Measurements from ENCODE around the gene ARID4B.
"Not testable (repeated sequence)": the region's sequence is repeated elsewhere in the genome, so short reads cannot be mapped to it uniquely, and the experiment has no call there.

The ARID4B gene

DNA sequence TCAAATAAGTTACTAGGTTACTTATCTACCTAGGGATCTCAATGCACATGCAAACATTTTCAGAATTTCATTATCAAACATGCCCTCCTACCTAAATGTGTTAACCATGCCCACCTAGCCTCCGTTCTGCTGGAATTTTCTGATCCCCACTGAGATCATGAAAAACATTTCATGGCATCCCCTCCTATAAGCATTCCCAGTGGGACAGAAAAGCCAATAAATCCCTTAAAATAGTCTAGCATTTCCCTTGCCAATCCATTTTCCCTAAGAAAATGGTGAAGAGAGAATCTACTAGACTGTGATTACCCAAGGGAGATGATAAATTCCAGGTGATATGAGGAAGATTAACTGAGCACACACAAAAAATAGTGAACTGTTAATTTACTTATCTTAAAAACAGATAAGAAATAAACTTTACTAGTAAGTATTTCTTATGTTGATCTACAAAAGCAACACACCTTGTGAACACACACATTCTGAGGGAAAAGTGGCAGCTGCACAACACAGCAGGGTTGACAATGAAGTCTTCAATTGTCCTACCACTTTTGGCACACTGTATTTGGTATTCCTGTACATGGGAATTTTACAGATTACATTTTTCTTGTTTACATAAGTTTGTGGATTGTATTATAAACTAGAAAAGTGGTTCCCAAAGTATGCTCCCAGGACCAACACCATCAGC lies 49.6 kb downstream of the ARID4B start:
- DNase-seq, result no peak
- no peaks in the 10 kb centered on the region for H3K27me3 Mint-ChIP-seq
- H3K4me3 Mint-ChIP-seq, result no peak overlapping the region
- no peak overlapping the region for H3K27ac Mint-ChIP-seq
- H3K9me3 Mint-ChIP-seq, result peaks cover 3% of the 10 kb centered on the region
- no peak for ATAC-seq
- peaks cover 4% of the 10 kb centered on the region for H3K36me3 Mint-ChIP-seq (ENCODE audit: low read depth)
- H3K4me1 Mint-ChIP-seq, result peaks cover 62% of the 10 kb centered on the region

DNA sequence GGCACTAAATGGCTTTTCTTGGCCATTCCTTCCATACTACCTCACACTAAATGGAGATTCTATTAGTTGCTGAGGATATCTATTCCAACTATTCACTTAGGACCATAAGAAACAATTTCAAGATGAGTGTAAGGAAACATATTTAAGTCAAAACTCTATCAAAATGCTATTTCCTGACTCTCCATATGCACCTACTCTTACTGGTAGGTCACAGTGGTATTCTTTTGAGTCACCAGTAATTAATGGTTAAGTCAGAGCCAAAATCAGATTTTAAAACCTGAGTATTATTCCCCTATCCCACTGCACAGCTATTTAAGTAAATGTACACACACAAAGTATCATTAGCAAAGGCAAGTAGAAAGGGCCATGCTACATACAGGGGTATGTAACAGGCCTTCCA lies 50.3 kb downstream of the ARID4B start:
- ATAC-seq (no peak), DNase-seq (no peak)
- H3K9me3 Mint-ChIP-seq, result peaks cover 3% of the 10 kb centered on the region
- H3K4me3 Mint-ChIP-seq, result no peak overlapping the region
- H3K27me3 Mint-ChIP-seq, result no peaks in the 10 kb centered on the region
- H3K4me1 Mint-ChIP-seq, result peaks cover 64% of the 10 kb centered on the region
- H3K36me3 Mint-ChIP-seq (ENCODE audit: low read depth), result peaks cover 4% of the 10 kb centered on the region
- H3K27ac Mint-ChIP-seq, result no peak overlapping the region

DNA sequence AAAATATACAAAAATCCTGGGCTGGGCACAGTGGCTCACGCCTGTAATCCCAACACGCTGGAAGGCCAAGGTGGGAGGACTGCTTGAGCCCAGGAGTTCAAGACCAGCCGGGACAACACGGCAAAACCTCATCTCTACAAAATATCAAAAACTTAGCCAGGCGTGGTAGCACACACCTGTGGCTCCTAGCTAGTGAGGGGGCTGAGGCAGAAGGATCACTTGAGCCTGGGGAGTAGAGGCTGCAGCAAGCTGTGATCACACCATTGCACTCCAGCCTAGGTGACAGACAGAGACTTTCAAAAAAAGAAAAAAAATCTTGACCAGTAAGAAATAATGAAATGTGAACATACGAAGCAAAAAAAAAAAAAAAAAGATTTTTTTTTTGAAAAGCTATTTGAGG lies 52.1 kb downstream of the ARID4B start:
- no peak for DNase-seq
- no peak for ATAC-seq
- Mint-ChIP-seq H3K27ac (no peak overlapping the region), H3K4me3 (no peak overlapping the region), H3K27me3 (no peaks in the 10 kb centered on the region), H3K9me3 (peaks cover 3% of the 10 kb centered on the region), H3K36me3 (ENCODE audit: low read depth) (peaks cover 4% of the 10 kb centered on the region), H3K4me1 (peaks cover 67% of the 10 kb centered on the region)

DNA sequence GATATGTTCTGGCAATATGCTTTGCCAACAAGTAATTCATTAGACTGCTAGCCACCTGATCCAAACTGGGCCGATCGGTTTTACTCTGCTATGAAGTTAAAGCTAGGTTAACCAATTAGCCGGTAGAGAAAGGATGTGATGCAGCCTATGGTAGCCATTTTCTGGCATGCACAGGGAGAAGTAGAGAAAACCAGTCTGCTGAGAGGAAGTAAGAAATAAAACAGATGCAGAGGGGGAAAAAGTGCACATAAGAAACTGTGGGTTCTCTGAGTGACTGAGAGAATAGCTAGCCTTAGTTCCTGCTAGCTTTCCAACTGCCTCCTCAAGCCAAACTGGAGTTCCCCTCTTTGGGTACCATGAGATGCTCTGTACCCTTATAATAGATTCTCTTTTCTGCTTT lies 52.8 kb downstream of the ARID4B start:
- Mint-ChIP-seq H3K27ac (peak overlapping the region; percentile 43), H3K4me3 (peak overlapping the region; percentile 0), H3K36me3 (ENCODE audit: low read depth) (peaks cover 4% of the 10 kb centered on the region), H3K4me1 (peaks cover 69% of the 10 kb centered on the region), H3K9me3 (peaks cover 3% of the 10 kb centered on the region), H3K27me3 (no peaks in the 10 kb centered on the region)
- ATAC-seq (peak; percentile 63), DNase-seq (no peak)

DNA sequence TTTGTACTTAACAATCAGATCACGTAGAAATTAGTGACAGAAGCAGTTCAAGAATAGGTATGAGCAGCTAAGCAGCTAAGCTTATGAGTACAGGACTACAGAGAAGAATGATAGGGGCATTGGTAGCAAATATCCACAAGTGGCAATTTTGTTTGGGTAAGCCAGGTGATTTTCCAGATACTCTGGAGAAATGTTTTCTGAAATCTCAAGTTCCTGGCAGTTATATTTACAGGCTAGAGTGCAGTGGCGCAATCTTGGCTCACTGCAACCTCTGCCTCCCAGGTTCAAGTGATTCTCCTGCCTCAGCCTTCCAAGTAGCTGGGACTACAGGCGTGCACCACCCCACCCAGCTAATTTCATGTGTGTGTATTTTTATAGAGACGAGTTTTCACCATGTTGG lies 55.1 kb downstream of the ARID4B start:
- peaks cover 3% of the 10 kb centered on the region for H3K9me3 Mint-ChIP-seq
- no peak overlapping the region for H3K4me3 Mint-ChIP-seq
- no peak overlapping the region for H3K27ac Mint-ChIP-seq
- DNase-seq, result no peak
- ATAC-seq, result no peak
- peaks cover 7% of the 10 kb centered on the region for H3K36me3 Mint-ChIP-seq (ENCODE audit: low read depth)
- H3K27me3 Mint-ChIP-seq, result no peaks in the 10 kb centered on the region
- peaks cover 65% of the 10 kb centered on the region for H3K4me1 Mint-ChIP-seq

DNA sequence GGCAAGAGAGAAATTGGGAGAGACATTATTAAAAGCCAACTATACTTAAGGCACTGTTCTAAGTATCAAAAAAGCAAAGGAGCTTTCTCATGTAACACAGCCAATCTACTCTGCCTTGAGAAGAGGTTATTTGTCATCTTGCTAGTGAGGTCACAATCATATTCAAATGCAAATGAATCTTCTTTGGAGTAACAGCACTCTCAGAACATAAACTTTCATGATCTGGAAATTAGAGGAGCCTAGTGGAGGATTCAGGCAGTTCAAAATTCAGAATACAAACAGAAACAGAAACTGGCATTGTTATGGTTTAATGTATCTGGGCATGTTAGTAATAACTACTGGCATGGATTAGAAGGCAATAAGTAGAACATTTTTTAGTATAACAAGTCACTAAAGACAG lies 57.4 kb downstream of the ARID4B start:
- Mint-ChIP-seq H3K4me1 (peaks cover 70% of the 10 kb centered on the region), H3K4me3 (no peak overlapping the region), H3K27ac (peak overlapping the region; percentile 55), H3K36me3 (ENCODE audit: low read depth) (peaks cover 4% of the 10 kb centered on the region), H3K9me3 (no peaks in the 10 kb centered on the region), H3K27me3 (no peaks in the 10 kb centered on the region)
- DNase-seq (no peak), ATAC-seq (peak; percentile 76)

DNA sequence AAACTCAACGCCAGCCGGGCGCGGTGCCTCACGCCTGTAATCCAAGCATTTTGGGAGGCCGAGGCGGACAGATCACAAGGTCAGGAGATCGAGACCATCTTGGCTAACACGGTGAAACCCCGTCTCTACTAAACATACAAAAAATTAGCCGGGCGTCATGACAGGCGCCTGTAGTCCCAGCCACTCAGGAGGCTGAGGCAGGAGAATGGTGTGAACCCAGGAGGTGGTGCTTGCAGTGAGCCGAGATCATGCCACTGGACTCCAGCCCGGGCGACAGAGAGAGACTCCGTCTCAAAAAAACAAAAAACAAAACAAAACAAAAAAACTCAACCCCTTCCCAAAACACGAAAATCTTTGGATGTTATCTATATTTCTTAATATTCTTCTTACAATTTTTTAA lies 58.0 kb downstream of the ARID4B start:
- peaks cover 66% of the 10 kb centered on the region for H3K4me1 Mint-ChIP-seq
- not testable (repeated sequence) for H3K27me3 Mint-ChIP-seq; H3K4me3 Mint-ChIP-seq; ATAC-seq; H3K36me3 Mint-ChIP-seq (ENCODE audit: low read depth); DNase-seq; H3K27ac Mint-ChIP-seq; H3K9me3 Mint-ChIP-seq

DNA sequence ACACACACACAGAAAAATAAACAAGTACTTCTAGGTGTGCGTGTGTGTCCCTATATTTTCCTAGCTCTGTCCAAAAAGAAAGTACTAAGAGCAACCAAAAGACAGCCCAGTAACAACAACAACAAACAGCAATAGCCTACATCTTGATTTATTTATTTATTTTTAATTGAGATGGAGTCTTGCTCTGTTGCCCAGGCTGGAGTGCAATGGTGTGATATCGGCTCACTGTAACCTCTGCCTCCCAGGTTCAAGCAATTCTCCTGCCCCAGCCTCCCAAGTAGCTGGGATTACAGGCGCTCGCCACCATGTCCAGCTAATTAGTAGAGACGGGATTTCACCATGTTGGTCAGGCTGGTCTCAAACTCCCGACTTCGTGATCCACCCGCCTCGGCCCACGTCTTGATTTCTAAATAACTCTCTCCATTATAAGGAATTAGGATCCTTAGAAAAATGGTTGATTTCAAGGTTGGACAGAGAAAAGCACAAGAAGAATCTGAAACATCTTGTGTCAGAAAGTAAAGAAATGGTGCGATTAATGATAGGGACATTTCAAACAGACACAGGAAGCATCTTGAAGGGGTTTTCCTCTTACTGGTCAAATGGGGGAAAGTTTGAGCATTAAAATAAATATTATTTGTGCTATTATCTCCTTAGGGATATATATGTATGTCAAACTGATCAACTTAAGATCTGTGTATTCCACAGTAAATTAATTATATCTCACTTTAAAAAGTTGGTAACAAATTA lies 59.4 kb downstream of the ARID4B start:
- Mint-ChIP-seq H3K4me3 (no peak overlapping the region), H3K36me3 (ENCODE audit: low read depth) (peaks cover 4% of the 10 kb centered on the region), H3K27me3 (no peaks in the 10 kb centered on the region), H3K27ac (no peak overlapping the region), H3K9me3 (no peaks in the 10 kb centered on the region), H3K4me1 (peaks cover 64% of the 10 kb centered on the region)
- no peak for DNase-seq
- ATAC-seq, result no peak

DNA sequence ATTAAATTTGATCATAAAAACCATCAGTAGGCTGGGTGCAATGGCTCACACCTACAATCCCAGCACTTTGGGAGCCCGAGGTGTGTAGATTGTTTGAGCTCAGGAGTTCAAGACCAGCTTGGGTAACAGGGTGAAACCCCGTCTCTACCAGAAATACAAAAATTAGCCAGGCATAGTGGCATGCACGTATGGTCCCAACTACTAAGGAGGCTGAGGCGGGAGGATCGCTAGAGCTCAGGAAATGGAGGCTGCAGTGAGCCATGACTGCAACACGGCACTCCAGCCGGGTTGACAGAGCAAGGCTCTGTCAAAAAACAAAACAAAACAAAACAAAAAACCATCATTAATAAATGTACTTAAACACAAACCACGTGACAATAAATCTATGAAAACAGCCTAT lies 61.0 kb downstream of the ARID4B start:
- no peak overlapping the region for H3K4me3 Mint-ChIP-seq
- DNase-seq, result no peak
- peaks cover 4% of the 10 kb centered on the region for H3K36me3 Mint-ChIP-seq (ENCODE audit: low read depth)
- H3K4me1 Mint-ChIP-seq, result peaks cover 65% of the 10 kb centered on the region
- ATAC-seq, result no peak
- no peaks in the 10 kb centered on the region for H3K9me3 Mint-ChIP-seq
- H3K27ac Mint-ChIP-seq, result no peak overlapping the region
- H3K27me3 Mint-ChIP-seq, result no peaks in the 10 kb centered on the region

DNA sequence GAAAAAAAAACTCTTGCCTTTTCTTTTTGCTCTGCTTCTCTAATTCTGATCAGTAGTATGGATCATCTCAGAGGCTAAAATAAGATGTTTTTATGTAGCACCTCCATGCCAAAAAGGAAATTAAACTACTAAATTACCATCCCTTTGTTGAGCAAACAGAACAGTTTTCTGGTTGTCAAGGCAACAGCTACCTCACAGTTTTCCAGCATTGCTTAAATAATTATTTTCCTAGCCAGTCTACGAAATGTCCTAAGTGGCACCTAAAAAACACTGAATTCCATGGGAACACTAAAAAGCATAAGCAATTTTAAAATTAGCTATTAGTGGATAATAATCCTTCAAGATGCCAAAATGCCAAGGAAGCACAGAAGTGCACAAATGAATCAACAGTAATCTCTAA lies 61.7 kb downstream of the ARID4B start:
- peaks cover 4% of the 10 kb centered on the region for H3K36me3 Mint-ChIP-seq (ENCODE audit: low read depth)
- no peak for DNase-seq
- no peak for ATAC-seq
- no peaks in the 10 kb centered on the region for H3K27me3 Mint-ChIP-seq
- H3K4me1 Mint-ChIP-seq, result peaks cover 65% of the 10 kb centered on the region
- H3K27ac Mint-ChIP-seq, result no peak overlapping the region
- H3K9me3 Mint-ChIP-seq, result no peaks in the 10 kb centered on the region
- no peak overlapping the region for H3K4me3 Mint-ChIP-seq

DNA sequence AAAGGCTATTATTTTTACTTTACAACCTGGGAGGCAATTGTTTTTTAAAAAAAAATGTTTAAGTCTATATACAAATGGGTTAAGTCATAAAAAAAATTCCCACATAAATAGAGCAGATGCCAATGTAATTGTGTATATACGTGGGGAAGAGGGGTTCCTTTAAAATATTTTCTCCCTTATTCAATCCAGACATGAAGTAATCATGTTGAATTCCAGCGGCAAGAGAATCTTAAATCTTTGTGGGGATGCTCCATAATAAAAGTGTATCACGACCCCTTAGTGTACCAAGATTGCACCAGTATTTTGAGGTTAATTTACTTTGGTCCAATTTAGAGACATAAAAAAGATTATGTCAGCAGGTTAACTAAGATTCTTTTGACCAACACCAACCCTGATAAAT lies 62.1 kb downstream of the ARID4B start:
- Mint-ChIP-seq H3K27me3 (no peaks in the 10 kb centered on the region), H3K27ac (no peak overlapping the region), H3K36me3 (ENCODE audit: low read depth) (peaks cover 4% of the 10 kb centered on the region), H3K9me3 (no peaks in the 10 kb centered on the region), H3K4me1 (peaks cover 64% of the 10 kb centered on the region), H3K4me3 (no peak overlapping the region)
- ATAC-seq (no peak), DNase-seq (no peak)

DNA sequence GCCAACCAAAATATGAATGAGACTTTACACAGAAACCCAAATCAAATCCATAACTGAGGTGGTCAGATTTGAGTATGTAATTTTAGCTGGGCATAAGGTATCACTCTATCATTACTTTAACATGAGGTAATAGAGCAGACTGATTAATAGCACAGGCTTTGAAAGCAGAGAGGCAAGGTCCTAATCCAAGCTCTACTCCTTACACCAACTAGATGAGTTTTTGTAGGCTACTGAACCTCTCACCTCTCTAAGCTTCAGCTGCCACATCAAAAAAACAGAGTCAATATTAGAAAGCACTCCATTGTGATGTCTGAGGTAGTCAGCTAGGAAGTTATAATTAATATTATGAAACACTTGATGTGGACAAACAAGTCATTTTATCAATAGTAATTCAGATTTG lies 63.7 kb downstream of the ARID4B start:
- Mint-ChIP-seq H3K27me3 (no peaks in the 10 kb centered on the region), H3K27ac (no peak overlapping the region), H3K36me3 (ENCODE audit: low read depth) (peaks cover 9% of the 10 kb centered on the region), H3K9me3 (no peaks in the 10 kb centered on the region), H3K4me3 (no peak overlapping the region), H3K4me1 (peaks cover 66% of the 10 kb centered on the region)
- no peak for ATAC-seq
- DNase-seq, result no peak

DNA sequence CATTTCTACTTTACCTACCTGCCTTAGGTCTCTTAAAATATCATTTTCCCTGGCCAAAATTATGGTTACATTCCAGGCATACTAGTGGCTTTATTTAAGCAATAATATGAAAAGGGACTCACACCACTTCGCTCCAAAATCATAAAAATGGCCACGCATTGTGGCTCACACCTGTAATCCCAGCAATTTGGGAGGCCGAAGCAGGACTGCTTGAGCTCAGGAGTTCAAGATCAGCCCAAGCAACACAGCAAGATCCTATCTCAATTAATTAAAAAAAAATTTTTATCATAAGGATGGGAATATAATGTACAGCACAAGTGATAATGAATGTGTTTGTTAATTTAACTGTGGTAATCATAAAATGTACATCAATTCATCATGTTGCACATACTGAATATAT lies 65.4 kb downstream of the ARID4B start:
- H3K9me3 Mint-ChIP-seq, result no peaks in the 10 kb centered on the region
- H3K4me3 Mint-ChIP-seq, result no peak overlapping the region
- H3K4me1 Mint-ChIP-seq, result peaks cover 71% of the 10 kb centered on the region
- ATAC-seq (no peak), DNase-seq (no peak)
- peaks cover 8% of the 10 kb centered on the region for H3K36me3 Mint-ChIP-seq (ENCODE audit: low read depth)
- no peak overlapping the region for H3K27ac Mint-ChIP-seq
- H3K27me3 Mint-ChIP-seq, result no peaks in the 10 kb centered on the region

DNA sequence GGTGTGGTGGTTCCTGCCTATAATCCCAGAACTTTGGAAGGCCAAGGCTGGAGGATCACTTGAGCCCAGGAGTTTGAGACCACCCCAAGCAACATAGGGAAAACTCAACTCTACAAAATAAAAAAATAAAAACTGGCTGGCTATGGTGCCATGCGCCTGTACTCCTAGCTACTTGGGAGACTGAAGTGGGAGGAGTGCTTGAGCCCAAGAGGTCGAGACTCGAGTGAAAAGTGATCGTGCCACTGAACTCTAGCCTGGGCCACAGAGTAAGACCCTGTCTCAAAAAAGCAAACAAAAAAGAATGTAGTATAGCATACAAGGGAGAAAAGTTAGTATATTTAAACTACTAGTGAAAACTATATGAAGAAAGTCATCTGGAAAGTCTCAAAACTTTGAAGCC lies 66.7 kb downstream of the ARID4B start:
- peak overlapping the region; percentile 8 for H3K27ac Mint-ChIP-seq
- H3K9me3 Mint-ChIP-seq, result no peaks in the 10 kb centered on the region
- H3K4me3 Mint-ChIP-seq, result no peak overlapping the region
- H3K36me3 Mint-ChIP-seq (ENCODE audit: low read depth), result peaks cover 14% of the 10 kb centered on the region
- H3K4me1 Mint-ChIP-seq, result peaks cover 70% of the 10 kb centered on the region
- no peak for DNase-seq
- no peaks in the 10 kb centered on the region for H3K27me3 Mint-ChIP-seq
- ATAC-seq, result no peak

DNA sequence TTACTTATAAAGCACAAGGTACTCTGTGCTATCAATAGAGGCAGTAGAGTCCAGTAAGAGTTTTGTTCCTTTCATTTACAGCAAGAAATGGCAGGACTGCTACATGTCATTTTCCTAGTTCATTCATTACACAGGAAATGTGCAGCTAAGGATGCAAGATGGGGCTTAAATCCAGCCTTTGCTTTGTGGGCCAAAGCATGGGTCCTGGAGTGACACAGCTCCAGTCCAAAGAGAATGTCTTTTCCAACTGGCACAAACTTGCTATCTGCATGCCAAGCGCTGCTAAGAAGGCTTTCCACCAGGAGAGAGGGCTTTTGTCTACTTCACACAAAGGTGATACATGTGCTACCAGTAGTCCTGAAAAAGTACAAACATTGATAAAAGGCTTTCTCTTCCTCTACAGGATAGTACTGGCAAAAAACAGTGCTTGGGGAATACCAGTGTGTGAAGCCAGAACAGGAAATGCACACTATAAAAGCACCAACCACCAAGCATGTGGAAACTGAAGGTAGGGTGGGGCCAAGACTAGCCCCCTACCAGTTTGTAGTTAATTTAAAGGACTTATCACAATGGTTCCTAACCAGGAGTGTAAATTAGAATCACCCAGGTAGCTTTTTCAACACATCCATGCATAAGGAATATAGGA lies 68.7 kb downstream of the ARID4B start:
- Mint-ChIP-seq H3K36me3 (ENCODE audit: low read depth) (peaks cover 14% of the 10 kb centered on the region), H3K9me3 (no peaks in the 10 kb centered on the region), H3K27me3 (no peaks in the 10 kb centered on the region), H3K4me1 (peaks cover 61% of the 10 kb centered on the region), H3K4me3 (no peak overlapping the region), H3K27ac (peak overlapping the region; percentile 67)
- ATAC-seq (peak; percentile 63), DNase-seq (no peak)

Data from activated naive CD8-positive, alpha-beta T cell treated with anti-CD3 and anti-CD28 coated beads, Interleukin-2, amount 50 U/mL, for 24 hours (primary cell).